ENCODE measurements around the gene RTBDN. TPM values are rescaled to one million over a fixed set of nuclear protein-coding genes. Genes with fewer than 3 reads are reported as not detected.
"Not testable (repeated sequence)": the region's sequence is repeated elsewhere in the genome, so short reads cannot be mapped to it uniquely, and the experiment has no call there.

Gene RTBDN
- total RNA-seq, 2 experiments from 2014 or later: not detected

DNA sequence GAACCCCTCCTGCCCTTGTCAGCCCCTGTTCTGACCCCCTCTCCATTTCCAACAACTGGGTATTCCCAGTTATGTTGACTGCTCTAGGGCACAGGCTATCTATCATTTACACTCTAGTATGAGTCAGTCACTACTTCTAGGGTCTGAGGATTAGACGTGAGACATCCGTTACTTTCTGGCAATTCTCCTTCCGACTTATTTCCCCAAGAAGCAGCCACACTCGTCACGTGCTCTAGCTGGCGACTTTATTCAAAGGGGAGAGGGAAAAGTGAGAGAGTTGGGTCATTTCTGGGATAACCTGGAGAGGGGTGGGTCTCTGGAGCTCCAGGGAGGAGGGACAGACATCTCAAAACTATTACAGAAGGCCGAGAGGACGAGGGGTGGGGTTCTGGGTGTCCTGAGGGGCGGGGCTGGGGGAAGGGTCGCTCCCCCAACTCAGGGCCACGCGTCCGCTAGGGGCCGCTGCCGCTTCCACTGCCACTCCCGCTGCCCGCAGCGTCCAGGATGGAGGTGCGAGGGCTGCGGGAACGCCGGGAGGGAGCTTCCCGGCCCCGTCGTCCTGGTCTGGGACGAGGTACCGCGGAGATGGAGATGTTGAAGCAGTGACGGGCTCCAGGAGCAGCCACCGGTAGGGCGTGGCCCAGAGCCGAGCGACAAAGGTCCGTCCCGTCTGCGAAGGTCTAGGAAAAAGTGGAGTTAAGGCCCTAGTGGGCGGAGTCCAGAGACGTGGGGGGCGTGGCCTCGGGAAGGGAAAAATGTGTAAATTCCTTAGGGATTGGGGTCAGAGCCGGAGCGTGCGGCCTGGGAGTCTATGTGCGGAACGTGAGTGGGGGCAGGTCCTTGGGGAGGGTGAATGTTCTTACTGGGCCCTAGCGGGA is 8.9 kb downstream of the RTBDN start:
- H3K27me3 Mint-ChIP-seq: peaks cover 53% of the 10 kb centered on the region
- Histone ChIP-seq H3K36me3 (ENCODE audit: insufficient read depth, low read length) (no peaks in the 10 kb centered on the region), H3K27me3 (ENCODE audit: control insufficient read depth in 1 of 2, insufficient read depth in 2 of 2, low read length in 2 of 2) (peaks cover 46 to 52% of the 10 kb centered on the region in 2 experiments), H3K9me3 (ENCODE audit: control insufficient read depth in 1 of 2, insufficient read depth in 1 of 2, low read length in 2 of 2) (peaks cover 0 to 19% of the 10 kb centered on the region in 2 experiments), H3K27ac (ENCODE audit: low read depth in 1 of 2, low read length in 2 of 2) (no peak overlapping the region), H3K4me3 (ENCODE audit: low read length) (no peak overlapping the region), H3K4me1 (ENCODE audit: insufficient read depth, low read length) (peaks cover 10% of the 10 kb centered on the region)
- ATAC-seq (ENCODE audit: poor library complexity) (peak; percentile 24), DNase-seq (peak in 4 of 14 experiments; percentile 22 to 53 (median 44))
- TF ChIP-seq, protein P1, sequence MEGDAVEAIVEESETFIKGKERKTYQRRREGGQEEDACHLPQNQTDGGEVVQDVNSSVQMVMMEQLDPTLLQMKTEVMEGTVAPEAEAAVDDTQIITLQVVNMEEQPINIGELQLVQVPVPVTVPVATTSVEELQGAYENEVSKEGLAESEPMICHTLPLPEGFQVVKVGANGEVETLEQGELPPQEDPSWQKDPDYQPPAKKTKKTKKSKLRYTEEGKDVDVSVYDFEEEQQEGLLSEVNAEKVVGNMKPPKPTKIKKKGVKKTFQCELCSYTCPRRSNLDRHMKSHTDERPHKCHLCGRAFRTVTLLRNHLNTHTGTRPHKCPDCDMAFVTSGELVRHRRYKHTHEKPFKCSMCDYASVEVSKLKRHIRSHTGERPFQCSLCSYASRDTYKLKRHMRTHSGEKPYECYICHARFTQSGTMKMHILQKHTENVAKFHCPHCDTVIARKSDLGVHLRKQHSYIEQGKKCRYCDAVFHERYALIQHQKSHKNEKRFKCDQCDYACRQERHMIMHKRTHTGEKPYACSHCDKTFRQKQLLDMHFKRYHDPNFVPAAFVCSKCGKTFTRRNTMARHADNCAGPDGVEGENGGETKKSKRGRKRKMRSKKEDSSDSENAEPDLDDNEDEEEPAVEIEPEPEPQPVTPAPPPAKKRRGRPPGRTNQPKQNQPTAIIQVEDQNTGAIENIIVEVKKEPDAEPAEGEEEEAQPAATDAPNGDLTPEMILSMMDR (IDR thresholded peaks at IDR 0.05): peak; percentile 16
- ChIA-PET POLR2A (no interaction called here), CTCF (interaction anchor here (0.5 to 0.9 kb wide), 2 partner anchors 11 to 278 kb away, joined by 3 to 4 read pairs; no protein-coding TSS in a partner anchor)
- H3K27ac Mint-ChIP-seq: no peak overlapping the region
- H3K4me3 Mint-ChIP-seq: no peak overlapping the region
- H3K4me1 Mint-ChIP-seq (ENCODE audit: low read depth): no peaks in the 10 kb centered on the region
- H3K9me3 Mint-ChIP-seq: no peaks in the 10 kb centered on the region
- intact Hi-C loops (cut with DNase I, micrococcal nuclease): no loop called here
- no peaks in the 10 kb centered on the region for H3K36me3 Mint-ChIP-seq (ENCODE audit: low read depth)

DNA sequence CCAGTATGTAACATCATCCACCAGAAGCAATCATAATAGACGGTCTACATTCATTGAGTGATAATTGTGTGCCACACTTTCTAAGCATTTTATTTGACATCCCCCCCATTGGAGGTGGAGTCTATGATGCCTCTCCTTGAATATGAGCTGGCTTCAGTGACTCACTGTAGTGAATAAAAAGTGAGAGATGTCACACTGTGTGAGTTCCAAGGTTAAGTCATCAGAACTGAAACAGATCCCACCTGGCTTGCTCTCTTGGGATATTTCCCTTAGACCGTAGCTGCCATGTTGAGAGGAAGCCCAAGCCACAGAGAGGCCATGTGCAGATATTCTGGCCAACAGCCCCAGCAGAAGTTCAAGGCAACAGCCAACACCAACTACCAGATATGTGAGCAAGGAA is 12.6 kb downstream of the RTBDN start:
- ChIA-PET POLR2A (no interaction called here), CTCF (no interaction called here)
- TF ChIP-seq, protein P1 (IDR thresholded peaks at IDR 0.05): no peak
- ATAC-seq (ENCODE audit: poor library complexity) (no peak), DNase-seq (no peak)
- H3K4me3 Mint-ChIP-seq: no peak overlapping the region
- Histone ChIP-seq H3K27me3 (ENCODE audit: control insufficient read depth in 1 of 2, insufficient read depth in 2 of 2, low read length in 2 of 2) (peaks cover 17% of the 10 kb centered on the region in 2 experiments), H3K36me3 (ENCODE audit: insufficient read depth, low read length) (no peaks in the 10 kb centered on the region), H3K9me3 (ENCODE audit: control insufficient read depth in 1 of 2, insufficient read depth in 1 of 2, low read length in 2 of 2) (peaks cover 0 to 9% of the 10 kb centered on the region in 2 experiments), H3K27ac (ENCODE audit: low read depth in 1 of 2, low read length in 2 of 2) (no peak overlapping the region), H3K4me1 (ENCODE audit: insufficient read depth, low read length) (peaks cover 10% of the 10 kb centered on the region), H3K4me3 (ENCODE audit: low read length) (no peak overlapping the region)
- no peaks in the 10 kb centered on the region for H3K4me1 Mint-ChIP-seq (ENCODE audit: low read depth)
- no peak overlapping the region for H3K27ac Mint-ChIP-seq
- H3K36me3 Mint-ChIP-seq (ENCODE audit: low read depth): no peaks in the 10 kb centered on the region
- no peaks in the 10 kb centered on the region for H3K9me3 Mint-ChIP-seq
- intact Hi-C loops (cut with DNase I, micrococcal nuclease): no loop called here
- H3K27me3 Mint-ChIP-seq: peaks cover 25% of the 10 kb centered on the region

DNA sequence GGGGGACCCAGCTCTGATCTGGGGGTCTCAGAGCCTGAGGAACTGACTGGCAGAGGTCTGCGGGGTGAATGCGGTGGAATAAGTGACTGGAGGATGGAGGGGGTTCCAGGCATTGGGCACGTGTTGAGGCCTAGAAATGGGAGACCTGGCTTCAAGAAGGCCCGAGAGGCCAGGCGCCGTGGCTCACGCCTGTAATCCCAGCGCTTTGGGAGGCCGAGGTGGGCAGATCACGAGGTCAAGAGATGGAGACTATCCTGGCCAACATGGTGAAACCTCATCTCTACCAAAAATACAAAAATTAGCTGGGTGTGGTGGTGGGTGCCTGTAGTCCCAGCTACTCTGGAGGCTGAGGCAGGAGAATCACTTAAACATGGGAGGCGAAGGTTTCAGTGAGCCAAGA is 16.6 kb downstream of the RTBDN start:
- peaks cover 14% of the 10 kb centered on the region for H3K36me3 Mint-ChIP-seq (ENCODE audit: low read depth)
- DNase-seq; H3K36me3 ChIP-seq (ENCODE audit: insufficient read depth, low read length); ATAC-seq (ENCODE audit: poor library complexity); CTCF ChIA-PET; H3K27ac Mint-ChIP-seq; H3K27me3 Mint-ChIP-seq; POLR2A ChIA-PET; H3K4me3 ChIP-seq (ENCODE audit: low read length); H3K4me3 Mint-ChIP-seq; intact Hi-C loops (cut with DNase I, micrococcal nuclease); H3K9me3 ChIP-seq (ENCODE audit: control insufficient read depth in 1 of 2, insufficient read depth in 1 of 2, low read length in 2 of 2); H3K27me3 ChIP-seq (ENCODE audit: control insufficient read depth in 1 of 2, insufficient read depth in 2 of 2, low read length in 2 of 2); H3K9me3 Mint-ChIP-seq; H3K4me1 ChIP-seq (ENCODE audit: insufficient read depth, low read length); H3K4me1 Mint-ChIP-seq (ENCODE audit: low read depth); H3K27ac ChIP-seq (ENCODE audit: low read depth in 1 of 2, low read length in 2 of 2): not testable (repeated sequence)

DNA sequence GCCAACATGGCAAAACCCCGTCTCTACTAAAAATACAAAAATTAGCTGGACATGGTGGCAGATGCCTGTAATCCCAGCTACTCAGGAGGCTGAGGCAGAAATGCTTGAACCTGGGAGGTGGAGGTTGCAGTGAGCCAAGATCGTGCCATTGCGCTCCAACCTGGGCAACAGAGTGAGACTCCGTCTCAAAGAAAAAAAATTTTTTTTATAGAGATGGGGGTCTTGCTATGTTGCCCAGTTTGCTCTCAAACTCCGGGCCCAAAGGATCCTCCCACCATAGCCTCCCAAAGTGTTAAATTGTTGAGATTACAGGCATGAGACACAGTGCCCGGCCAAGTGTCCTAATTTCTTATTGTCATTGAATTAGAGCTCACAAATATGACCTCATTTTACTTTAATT is 17.2 kb downstream of the RTBDN start:
- H3K4me3 Mint-ChIP-seq; H3K4me1 Mint-ChIP-seq (ENCODE audit: low read depth); CTCF ChIA-PET; H3K4me3 ChIP-seq (ENCODE audit: low read length); H3K9me3 Mint-ChIP-seq; POLR2A ChIA-PET; H3K27ac ChIP-seq (ENCODE audit: low read depth in 1 of 2, low read length in 2 of 2); H3K27me3 ChIP-seq (ENCODE audit: control insufficient read depth in 1 of 2, insufficient read depth in 2 of 2, low read length in 2 of 2); H3K27me3 Mint-ChIP-seq; H3K36me3 ChIP-seq (ENCODE audit: insufficient read depth, low read length); H3K27ac Mint-ChIP-seq; DNase-seq; H3K4me1 ChIP-seq (ENCODE audit: insufficient read depth, low read length); intact Hi-C loops (cut with DNase I, micrococcal nuclease); H3K9me3 ChIP-seq (ENCODE audit: control insufficient read depth in 1 of 2, insufficient read depth in 1 of 2, low read length in 2 of 2); ATAC-seq (ENCODE audit: poor library complexity): not testable (repeated sequence)
- H3K36me3 Mint-ChIP-seq (ENCODE audit: low read depth): peaks cover 15% of the 10 kb centered on the region
